Suprapubic skin (tissue), 3 donors: ENCODE measurements around the gene ADGRD1.

Experiments
- POLR2AphosphoS5 ChIP-seq, 3 donors: sonication (generic); formaldehyde crosslinking; IDR thresholded peaks; one replicate each; pipeline ENCODE4 v1.6.1; 2017; ENCODE audit warnings: antibody characterized with exemption in 3 of 3
- TF ChIP-seq, protein P1 (sequence below), 2 donors: fragments of 200-600 bp in 1 of 2; fragments of 450-650 bp in 1 of 2; sonication (generic) in 1 of 2; IDR thresholded peaks; one replicate each; pipeline ENCODE4 v1.5.1; 2016 to 2019; ENCODE audit warnings: antibody characterized with exemption in 2 of 2, mild to moderate bottlenecking in 1 of 2, moderate library complexity in 1 of 2

DNA sequence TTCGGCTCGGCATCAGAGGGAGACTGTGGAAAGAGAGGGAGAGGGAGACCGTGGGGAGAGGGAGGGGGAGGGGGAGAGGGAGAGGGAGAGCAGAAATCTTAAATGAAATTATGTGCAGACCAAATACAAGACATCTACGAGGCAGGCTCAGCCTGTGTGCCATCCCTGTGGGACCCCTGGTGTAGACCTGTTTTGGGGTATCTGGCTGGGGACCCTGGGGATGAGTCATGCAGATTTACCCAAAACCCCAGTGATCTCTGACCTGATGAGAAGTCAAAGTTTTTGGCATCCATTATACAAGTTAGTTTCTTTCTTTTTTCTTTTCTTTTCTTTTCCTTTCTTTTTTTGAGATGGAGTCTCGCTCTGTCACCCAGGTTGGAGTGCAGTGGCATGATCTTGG lies 44.4 kb downstream of the ADGRD1 start:
- TF ChIP-seq, protein P1, sequence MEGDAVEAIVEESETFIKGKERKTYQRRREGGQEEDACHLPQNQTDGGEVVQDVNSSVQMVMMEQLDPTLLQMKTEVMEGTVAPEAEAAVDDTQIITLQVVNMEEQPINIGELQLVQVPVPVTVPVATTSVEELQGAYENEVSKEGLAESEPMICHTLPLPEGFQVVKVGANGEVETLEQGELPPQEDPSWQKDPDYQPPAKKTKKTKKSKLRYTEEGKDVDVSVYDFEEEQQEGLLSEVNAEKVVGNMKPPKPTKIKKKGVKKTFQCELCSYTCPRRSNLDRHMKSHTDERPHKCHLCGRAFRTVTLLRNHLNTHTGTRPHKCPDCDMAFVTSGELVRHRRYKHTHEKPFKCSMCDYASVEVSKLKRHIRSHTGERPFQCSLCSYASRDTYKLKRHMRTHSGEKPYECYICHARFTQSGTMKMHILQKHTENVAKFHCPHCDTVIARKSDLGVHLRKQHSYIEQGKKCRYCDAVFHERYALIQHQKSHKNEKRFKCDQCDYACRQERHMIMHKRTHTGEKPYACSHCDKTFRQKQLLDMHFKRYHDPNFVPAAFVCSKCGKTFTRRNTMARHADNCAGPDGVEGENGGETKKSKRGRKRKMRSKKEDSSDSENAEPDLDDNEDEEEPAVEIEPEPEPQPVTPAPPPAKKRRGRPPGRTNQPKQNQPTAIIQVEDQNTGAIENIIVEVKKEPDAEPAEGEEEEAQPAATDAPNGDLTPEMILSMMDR (IDR thresholded peaks at IDR 0.05): no peak
- TF ChIP-seq POLR2AphosphoS5 (IDR thresholded peaks at IDR 0.05): no peak
